ENCODE data around the gene KCNG2.

DNA sequence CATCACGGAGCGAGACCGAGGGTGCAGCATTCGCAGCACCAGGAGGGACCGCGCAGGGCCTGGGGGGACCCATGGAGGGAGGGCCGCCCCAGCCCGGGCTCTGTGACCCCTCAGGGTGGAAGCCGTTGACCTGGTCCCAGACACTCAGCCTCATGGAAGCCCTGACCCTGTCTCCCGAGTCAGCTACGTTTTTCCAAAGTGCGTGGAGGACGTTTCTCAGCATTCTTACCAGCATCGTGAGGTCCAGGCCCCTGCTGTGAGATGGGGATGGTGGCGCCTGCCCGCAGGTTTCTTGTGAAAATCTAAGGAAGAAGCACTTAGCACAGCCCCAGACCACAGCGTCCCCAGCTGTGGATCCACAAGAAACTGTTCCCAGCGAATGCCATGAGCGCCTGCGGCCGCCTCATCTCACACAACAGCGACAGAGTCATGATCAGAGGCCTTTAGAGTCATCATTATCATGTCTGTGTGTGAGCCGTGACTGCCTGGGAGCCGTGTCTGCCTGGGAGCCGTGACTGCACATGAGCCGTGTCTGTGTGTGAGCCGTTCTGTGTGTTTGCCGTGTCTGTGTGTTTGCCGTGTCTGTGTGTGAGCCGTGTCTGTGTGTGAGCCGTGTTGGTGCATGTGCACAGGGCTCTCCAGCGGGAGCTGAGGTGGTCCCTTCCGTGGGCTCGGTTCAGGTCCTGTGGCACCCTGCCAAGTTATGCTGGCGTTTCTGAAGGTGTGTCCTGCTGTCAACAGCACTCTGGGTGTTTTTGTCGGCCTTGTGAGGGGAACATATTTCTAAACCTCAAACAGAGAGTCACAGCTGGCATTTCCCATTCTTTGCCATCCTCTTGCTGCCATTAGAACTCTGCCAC lies 49.2 kb upstream of the KCNG2 start:
- TF ChIP-seq, protein P1, sequence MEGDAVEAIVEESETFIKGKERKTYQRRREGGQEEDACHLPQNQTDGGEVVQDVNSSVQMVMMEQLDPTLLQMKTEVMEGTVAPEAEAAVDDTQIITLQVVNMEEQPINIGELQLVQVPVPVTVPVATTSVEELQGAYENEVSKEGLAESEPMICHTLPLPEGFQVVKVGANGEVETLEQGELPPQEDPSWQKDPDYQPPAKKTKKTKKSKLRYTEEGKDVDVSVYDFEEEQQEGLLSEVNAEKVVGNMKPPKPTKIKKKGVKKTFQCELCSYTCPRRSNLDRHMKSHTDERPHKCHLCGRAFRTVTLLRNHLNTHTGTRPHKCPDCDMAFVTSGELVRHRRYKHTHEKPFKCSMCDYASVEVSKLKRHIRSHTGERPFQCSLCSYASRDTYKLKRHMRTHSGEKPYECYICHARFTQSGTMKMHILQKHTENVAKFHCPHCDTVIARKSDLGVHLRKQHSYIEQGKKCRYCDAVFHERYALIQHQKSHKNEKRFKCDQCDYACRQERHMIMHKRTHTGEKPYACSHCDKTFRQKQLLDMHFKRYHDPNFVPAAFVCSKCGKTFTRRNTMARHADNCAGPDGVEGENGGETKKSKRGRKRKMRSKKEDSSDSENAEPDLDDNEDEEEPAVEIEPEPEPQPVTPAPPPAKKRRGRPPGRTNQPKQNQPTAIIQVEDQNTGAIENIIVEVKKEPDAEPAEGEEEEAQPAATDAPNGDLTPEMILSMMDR (IDR thresholded peaks at IDR 0.05), result no peak
- TF ChIP-seq POLR2A (IDR thresholded peaks at IDR 0.05), result no peak

All from body of pancreas (tissue), 4 donors.